IPS-18a (cell line): ENCODE data around the gene TMEM63A.
A peak's percentile ranks its signal among the peaks of the same experiment; 100 is the strongest.
"Not testable (repeated sequence)": the region's sequence is repeated elsewhere in the genome, so short reads cannot be mapped to it uniquely, and the experiment has no call there.

Source experiments
- H3K27ac ChIP-seq: one replicate; pipeline ENCODE4 v1.5.1; 2013; ENCODE audit warnings: low read length
- H3K27me3 ChIP-seq: one replicate; pipeline ENCODE4 v1.6.1; 2013; ENCODE audit warnings: mild to moderate bottlenecking, low read length; ENCODE audit not compliant: control insufficient read depth, insufficient read depth
- H3K36me3 ChIP-seq: one replicate; pipeline ENCODE4 v1.6.1; 2013; ENCODE audit warnings: low read depth, low read length; ENCODE audit not compliant: control insufficient read depth
- H3K4me1 ChIP-seq: one replicate; pipeline ENCODE4 v1.6.1; 2013; ENCODE audit warnings: low read depth, low read length; ENCODE audit not compliant: control insufficient read depth
- H3K4me3 ChIP-seq: one replicate; pipeline ENCODE4 v1.5.1; 2013; ENCODE audit warnings: low read length
- H3K9ac ChIP-seq: one replicate; pipeline ENCODE4 v1.6.1; 2013; ENCODE audit warnings: mild to moderate bottlenecking, low read length, moderate library complexity
- H3K9me3 ChIP-seq: one replicate; pipeline ENCODE4 v1.6.1; 2013; ENCODE audit warnings: low read depth, low read length; ENCODE audit not compliant: control insufficient read depth

TMEM63A gene

DNA sequence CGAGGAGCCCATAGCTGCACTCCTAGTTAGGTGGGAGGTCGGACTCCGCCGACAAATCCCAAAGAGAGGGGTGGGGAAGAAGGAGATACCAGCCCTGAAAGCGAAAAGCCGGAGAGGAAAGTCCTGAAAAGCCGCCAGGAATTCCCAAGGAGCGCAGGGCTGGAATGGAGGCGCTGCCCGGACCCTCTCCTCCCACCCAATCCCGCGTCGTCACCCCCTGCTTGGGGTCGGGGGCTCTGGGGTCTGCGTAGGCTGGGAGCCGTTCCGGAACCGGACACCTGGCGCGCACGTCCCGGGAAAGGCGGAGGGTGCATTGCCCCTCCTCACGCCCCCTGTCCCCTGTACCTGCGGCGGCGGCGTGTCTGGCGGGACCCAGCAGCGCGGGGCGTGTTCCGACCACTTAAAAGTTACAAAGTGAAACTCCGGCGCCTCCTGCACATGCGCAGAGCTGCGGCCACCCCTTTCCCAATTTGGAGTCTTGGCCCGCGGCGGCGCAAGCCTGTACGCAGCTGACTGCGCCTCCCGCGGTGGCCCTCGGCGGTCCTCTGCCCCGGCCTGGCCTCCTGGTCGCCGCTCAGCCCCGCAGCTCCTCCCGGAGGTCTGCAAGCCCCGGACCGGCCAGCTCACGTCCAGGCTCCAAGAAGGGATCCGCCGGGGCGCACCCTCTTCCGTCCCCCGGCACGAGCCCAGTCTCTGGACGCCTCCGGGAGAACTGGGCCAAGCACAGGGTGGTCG lies at the start of gene TMEM63A:
TMEM63A (minus strand) TSS at position 422 of the 735 bp plus-strand sequence. CDS start 4,800 bp downstream, outside the sequence.
- Histone ChIP-seq H3K27me3 (peaks cover 31% of the 10 kb centered on the region), H3K36me3 (no peaks in the 10 kb centered on the region), H3K27ac (no peak within 1 kb of the TSS), H3K9me3 (no peaks in the 10 kb centered on the region), H3K4me3 (peak within 1 kb of the TSS; percentile 87), H3K4me1 (peaks cover 15% of the 10 kb centered on the region), H3K9ac (peak within 1 kb of the TSS; percentile 72)

DNA sequence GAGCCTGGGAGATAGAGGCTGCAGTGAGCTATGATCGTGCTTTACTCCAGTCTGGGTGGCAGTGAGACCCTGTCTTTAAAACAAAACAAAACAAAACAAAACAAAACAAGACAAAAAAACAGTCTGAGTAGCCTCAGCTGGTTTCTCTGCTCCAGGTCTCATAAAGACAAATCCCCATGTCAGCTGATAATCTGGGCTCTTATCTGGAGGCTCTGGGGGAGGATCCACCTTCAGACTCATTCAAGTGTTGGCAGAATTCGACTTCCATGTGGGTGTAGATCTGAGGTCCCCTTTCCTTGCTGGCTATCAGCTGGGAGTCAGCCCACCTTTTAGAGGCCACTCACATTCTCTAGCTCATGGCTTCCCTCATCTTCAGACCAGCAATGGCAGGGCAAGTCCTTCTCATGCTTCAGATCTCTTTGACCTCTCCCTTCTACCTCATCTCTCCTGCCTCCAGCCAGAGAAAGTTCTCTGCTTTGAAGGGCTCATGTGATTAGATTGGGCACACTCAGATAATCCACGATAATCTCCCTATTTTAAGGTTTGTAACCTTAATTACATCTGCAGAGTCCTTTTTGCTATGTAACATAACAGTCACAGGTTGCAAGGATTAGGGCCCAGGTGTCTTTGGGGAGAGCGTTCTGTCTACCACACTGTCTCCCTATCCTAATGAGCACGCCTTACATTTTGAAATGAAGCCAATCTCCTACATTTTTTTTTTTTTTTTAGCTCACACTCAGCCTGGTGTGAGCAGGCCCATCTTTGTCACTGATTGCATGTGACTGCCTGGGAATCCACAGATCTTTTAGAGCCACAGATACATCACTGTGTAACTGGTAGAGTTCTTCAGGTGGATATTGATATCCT lies 49.3 kb upstream of the TMEM63A start:
- Histone ChIP-seq H3K27me3 (no peaks in the 10 kb centered on the region), H3K9ac (no peak overlapping the region), H3K36me3 (no peaks in the 10 kb centered on the region), H3K4me1 (no peaks in the 10 kb centered on the region), H3K9me3 (no peaks in the 10 kb centered on the region), H3K27ac (no peak overlapping the region), H3K4me3 (no peak overlapping the region)

- Histone ChIP-seq H3K27me3 (no peaks in the 10 kb centered on the region), H3K9ac (no peak overlapping the region), H3K4me3 (no peak overlapping the region), H3K4me1 (no peaks in the 10 kb centered on the region), H3K27ac (no peak overlapping the region), H3K36me3 (no peaks in the 10 kb centered on the region), H3K9me3 (no peaks in the 10 kb centered on the region)
These were observed 48.4 kb upstream of the TMEM63A start for GRCh38 chr1:225930566-225930965.

DNA sequence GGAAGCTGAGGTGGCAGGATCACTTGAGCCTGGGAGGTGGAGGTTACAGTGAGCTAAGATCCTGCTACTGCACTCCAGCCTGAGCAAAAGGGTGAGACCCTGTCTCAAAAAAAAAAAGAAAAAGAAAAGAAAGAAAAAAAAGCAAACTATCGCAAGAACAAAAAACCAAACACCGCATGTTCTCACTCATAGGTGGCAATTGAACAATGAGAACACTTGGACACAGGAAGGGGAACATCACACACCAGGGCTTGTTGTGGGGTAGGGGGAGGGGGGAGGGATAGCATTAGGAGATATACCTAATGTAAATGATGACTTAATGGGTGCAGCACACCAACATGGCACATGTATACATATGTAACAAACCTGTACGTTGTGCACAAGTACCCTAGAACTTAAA lies 47.3 kb upstream of the TMEM63A start:
- H3K27ac ChIP-seq, H3K9ac ChIP-seq, H3K9me3 ChIP-seq, H3K4me3 ChIP-seq, H3K4me1 ChIP-seq, H3K27me3 ChIP-seq, H3K36me3 ChIP-seq: not testable (repeated sequence)

- Histone ChIP-seq H3K27me3 (no peaks in the 10 kb centered on the region), H3K27ac (no peak overlapping the region), H3K4me1 (no peaks in the 10 kb centered on the region), H3K9ac (no peak overlapping the region), H3K36me3 (no peaks in the 10 kb centered on the region), H3K4me3 (no peak overlapping the region), H3K9me3 (no peaks in the 10 kb centered on the region)
These were observed 46.3 kb upstream of the TMEM63A start for GRCh38 chr1:225928186-225929175.

- no peaks in the 10 kb centered on the region for H3K9me3 ChIP-seq
- H3K27ac ChIP-seq, result no peak overlapping the region
These were observed 44.5 kb upstream of the TMEM63A start for GRCh38 chr1:225926551-225927113.

GRCh38 chr1:225923692-225924555 lies 41.7 kb upstream of the TMEM63A start, which contains the start of gene PYCR2:
PYCR2 (minus strand) TSS chr1:225924250; CDS start chr1:225924110, 140 bp downstream.
- H3K4me3 ChIP-seq, result peak within 1 kb of the TSS; percentile 94
- peak within 1 kb of the TSS; percentile 88 for H3K9ac ChIP-seq
- no peaks in the 10 kb centered on the region for H3K27me3 ChIP-seq
- H3K4me1 ChIP-seq, result no peaks in the 10 kb centered on the region
- no peaks in the 10 kb centered on the region for H3K9me3 ChIP-seq
- H3K27ac ChIP-seq, result peak within 1 kb of the TSS; percentile 43
- H3K36me3 ChIP-seq, result peaks cover 27% of the 10 kb centered on the region

More at GRCh38 chr1:225926551-225927113, 44.5 kb upstream of the TMEM63A start:
- Histone ChIP-seq H3K9ac (no peak overlapping the region), H3K4me1 (no peaks in the 10 kb centered on the region), H3K36me3 (peaks cover 6% of the 10 kb centered on the region), H3K4me3 (no peak overlapping the region), H3K27me3 (no peaks in the 10 kb centered on the region)

- Histone ChIP-seq H3K27ac (no peak overlapping the region), H3K4me3 (peak overlapping the region; percentile 94), H3K27me3 (no peaks in the 10 kb centered on the region), H3K4me1 (no peaks in the 10 kb centered on the region), H3K9me3 (no peaks in the 10 kb centered on the region), H3K36me3 (peaks cover 30% of the 10 kb centered on the region), H3K9ac (peak overlapping the region; percentile 88)
These were observed 41.2 kb upstream of the TMEM63A start for GRCh38 chr1:225923381-225923691.

DNA sequence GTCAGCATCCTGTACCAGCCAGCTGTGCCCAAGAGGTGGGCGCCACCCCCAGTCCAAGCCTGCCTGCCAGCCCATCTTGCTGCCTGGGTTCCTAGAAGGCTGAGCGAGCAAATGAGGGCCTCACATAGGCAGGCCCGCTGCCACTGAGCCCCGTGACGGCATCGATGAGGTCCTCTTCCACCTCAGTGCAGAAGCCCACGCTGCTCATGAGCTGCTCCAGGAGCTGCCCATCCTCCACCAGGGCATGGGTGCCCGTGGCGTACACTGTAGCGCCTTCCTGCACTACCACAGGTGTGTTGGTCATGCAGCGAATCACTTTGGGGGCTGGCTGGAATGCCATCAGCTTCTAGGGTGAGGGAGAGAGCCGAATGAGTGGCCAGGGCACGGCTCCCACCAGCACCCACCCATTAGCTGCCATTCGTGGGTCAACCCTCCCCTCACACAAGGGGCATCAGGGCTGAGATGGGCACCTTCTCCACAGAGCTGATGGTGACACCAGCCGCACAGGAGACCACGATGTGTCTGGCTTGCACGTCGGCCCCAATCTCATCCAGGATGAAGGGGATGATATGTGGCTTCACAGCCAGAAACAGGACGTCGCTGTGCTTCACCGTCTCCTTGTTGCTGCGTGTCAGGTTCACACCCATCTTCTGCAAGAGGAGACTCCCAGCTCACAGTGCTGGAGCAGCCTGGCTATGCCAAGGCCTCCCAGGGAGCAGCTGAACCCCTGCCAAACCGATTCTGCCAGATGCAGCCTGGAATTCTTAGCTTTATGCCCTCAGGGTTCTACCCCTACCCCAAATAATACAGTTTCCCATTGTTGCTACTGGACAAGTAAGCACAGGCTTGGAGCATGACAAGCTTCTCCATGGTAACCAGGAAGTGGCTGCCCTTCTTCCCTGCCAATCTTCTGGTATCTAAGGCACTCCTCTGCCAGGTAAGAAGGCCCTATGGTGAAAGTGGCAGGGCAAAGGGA lies 39.8 kb upstream of the TMEM63A start:
- no peaks in the 10 kb centered on the region for H3K9me3 ChIP-seq
- H3K27ac ChIP-seq, result no peak overlapping the region
- H3K27me3 ChIP-seq, result no peaks in the 10 kb centered on the region
- peaks cover 37% of the 10 kb centered on the region for H3K36me3 ChIP-seq
- no peak overlapping the region for H3K4me3 ChIP-seq
- H3K9ac ChIP-seq, result no peak overlapping the region
- no peaks in the 10 kb centered on the region for H3K4me1 ChIP-seq
